ENCODE results near the gene POLR1D.

GRCh38 chr13:27672025-27672424 is 50.3 kb downstream of the POLR1D start:
- TF ChIP-seq, protein P1, sequence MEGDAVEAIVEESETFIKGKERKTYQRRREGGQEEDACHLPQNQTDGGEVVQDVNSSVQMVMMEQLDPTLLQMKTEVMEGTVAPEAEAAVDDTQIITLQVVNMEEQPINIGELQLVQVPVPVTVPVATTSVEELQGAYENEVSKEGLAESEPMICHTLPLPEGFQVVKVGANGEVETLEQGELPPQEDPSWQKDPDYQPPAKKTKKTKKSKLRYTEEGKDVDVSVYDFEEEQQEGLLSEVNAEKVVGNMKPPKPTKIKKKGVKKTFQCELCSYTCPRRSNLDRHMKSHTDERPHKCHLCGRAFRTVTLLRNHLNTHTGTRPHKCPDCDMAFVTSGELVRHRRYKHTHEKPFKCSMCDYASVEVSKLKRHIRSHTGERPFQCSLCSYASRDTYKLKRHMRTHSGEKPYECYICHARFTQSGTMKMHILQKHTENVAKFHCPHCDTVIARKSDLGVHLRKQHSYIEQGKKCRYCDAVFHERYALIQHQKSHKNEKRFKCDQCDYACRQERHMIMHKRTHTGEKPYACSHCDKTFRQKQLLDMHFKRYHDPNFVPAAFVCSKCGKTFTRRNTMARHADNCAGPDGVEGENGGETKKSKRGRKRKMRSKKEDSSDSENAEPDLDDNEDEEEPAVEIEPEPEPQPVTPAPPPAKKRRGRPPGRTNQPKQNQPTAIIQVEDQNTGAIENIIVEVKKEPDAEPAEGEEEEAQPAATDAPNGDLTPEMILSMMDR (IDR thresholded peaks at IDR 0.05), result no peak
- no peak for TF ChIP-seq ZFX (IDR thresholded peaks at IDR 0.05; ENCODE audit: borderline replicate concordance)
